GM21717 (cell line): ENCODE results near the gene TCEAL7.

ENCODE experiments used
- ATAC-seq: cut with Tn5 transposase; IDR thresholded peaks from one replicate; pipeline ENCODE4 v1.9.1; 2021; ENCODE audit warnings: mild to moderate bottlenecking, moderate library complexity; ENCODE audit not compliant: unreplicated experiment

Gene TCEAL7

GRCh38 chrX:103363046-103363445 is 33.0 kb downstream of the TCEAL7 start:
- no peak for ATAC-seq

- no peak for ATAC-seq
These were observed 37.5 kb downstream of the TCEAL7 start for GRCh38 chrX:103367502-103367901.

GRCh38 chrX:103369479-103369878 is 39.4 kb downstream of the TCEAL7 start:
- no peak for ATAC-seq

- ATAC-seq: no peak
These were observed 42.8 kb downstream of the TCEAL7 start for GRCh38 chrX:103372886-103373285.

- ATAC-seq: no peak
These were observed 43.5 kb downstream of the TCEAL7 start for GRCh38 chrX:103373581-103373980.

- ATAC-seq: no peak
These were observed 46.3 kb downstream of the TCEAL7 start, which contains the start of gene BEX3 for GRCh38 chrX:103376118-103376978. BEX3 (plus strand) TSS chrX:103376538; CDS start chrX:103377522, 984 bp downstream.

- no peak for ATAC-seq
These were observed 46.9 kb downstream of the TCEAL7 start for GRCh38 chrX:103376979-103377324.

GRCh38 chrX:103378990-103379389 is 49.0 kb downstream of the TCEAL7 start:
- no peak for ATAC-seq
